NCI-H128 (cell line): Measurements from ENCODE around the gene GRIK2.

Experiments used
- DNase-seq: peaks from one replicate; lab custom pipeline; 2025; ENCODE audit not compliant: unreplicated experiment; lab: John Stamatoyannopoulos, UW

The GRIK2 gene

DNA sequence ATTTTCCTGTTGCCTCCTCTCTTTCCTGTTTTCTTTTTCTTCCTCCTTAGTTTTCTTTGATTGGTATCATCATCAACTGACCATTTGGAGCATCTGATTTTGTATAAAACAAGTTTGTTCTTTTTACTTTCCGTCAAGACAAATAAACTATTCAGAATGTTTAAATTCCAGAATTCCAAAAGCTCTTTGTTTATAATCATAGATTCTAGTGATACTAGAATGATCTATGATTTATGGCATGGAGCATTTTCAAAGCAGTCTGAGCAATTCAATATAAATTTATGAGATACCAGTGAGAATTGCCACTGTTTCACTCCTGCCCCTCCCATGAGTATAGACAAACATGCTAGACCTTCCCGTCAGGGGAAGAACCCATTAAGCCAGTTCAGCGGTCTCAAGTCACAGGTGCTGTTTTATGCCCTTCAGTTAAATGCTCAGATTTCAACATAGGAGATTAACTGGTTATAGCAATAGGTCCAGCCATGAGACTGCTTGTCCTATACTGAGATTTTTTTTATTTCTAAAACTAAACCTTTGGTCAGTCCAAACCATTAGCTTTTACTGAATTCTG lies 60.7 kb downstream of the GRIK2 start:
- DNase-seq = no peak

DNA sequence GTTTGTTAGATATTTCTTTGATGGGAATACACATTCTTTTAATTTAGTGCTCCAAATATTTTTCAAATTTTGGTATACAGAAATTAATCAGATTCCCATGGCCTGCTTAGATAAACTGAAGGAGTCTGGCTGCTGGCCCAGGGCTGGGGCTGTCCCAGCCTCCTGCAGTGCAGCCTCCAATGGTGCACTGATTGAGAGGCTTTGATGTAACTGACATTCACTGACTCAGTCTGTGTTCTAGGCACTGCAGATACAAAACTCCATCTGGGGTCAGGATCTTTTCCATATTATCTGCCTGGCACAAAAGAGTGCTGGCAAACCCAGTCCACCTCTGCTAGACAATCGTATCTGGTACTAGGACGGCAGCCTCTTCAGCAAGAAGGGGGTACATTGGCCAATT lies 64.8 kb downstream of the GRIK2 start:
- DNase-seq = no peak

DNA sequence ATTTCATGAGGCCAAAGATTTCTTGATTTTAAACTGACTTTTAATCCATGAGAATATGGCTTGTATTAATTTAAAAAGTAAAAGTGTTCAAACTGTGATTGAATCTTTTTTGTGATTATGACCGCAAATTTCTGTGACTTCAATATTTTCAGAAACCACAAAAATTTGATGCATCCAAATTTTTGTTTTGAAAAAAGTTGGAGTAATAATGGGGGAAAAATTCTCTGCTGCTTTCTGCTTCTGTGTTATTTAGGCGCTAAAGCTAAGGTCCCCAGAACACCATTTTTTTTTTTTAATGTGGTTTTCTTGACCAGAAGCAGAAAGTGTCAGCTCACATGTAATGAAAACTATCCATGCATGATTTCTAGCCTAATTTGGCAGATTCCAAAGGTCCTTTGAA lies 65.3 kb downstream of the GRIK2 start:
- DNase-seq = no peak

DNA sequence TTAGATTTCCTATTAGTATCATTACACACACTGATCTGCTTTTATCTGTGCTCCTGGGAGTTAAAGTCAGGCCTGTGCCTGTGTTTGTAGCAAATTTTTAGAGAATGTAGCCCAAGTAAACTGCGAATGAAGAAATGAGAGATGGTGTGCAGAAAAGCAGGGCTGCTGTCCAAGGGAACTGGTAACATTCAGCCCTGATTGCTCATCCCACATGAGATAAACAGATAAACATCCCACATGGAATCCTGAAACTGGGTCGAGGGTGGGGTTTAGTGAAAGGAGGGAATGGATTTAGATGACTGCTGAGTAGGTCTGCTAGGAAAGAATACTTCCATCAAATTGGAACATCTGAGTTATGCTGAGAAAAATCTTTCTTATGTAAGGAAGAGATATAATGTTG lies 69.1 kb downstream of the GRIK2 start:
- DNase-seq = no peak

DNA sequence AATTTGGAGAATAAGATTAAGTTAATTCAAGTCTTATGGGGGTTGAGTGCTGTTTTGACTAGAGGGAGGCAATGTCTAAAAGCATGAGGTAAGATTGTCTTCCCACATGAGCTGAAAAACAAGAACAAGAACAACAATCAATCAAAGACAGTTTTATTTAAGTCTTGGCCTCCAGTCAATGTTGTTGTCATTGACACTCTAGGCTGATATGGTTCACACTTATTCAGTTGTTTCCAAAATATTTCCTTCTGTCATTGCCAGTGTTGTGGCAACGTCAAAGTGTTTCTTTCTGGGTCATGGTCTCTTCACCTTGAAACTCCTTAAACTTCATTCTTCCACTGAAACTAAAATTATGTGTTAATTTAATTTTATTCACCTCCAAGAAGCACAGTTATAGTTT lies 72.4 kb downstream of the GRIK2 start:
- no peak for DNase-seq

DNA sequence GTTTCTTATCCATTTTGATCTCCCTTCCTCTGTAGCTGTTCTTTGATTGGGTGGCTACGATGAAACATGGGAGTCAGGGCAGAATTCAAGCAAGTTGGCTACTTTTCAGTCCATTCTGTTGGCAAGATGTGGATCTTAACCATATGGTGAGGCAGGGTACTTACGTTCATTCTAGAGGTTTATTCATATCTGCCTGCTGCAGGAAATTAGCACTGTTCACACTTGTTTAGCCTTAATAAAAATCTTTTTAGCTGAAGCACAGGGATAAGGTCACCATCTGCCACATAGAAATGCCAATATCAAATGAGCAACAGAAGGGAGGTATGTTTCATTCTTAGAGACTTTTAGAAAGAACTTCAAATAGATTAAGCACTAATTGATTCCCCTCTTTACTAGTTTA lies 83.9 kb downstream of the GRIK2 start:
- no peak for DNase-seq

DNA sequence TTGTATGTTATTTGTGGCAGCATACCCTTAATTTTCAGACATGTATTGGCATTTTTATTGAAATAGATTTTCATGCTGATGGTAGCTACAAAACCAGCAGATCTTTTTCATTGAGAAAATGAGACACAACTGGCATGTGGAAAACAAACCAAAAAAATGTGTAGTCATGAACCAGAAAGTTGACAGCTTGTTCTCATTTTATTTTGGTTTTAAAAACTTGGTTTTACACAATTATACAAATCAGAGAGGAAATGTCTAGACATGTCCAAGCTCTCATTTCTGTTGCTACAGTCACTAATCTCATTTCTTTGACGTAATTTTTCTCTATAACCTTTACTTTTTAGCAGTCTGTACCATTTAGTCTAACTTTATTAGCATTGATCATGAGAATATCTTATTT lies 85.4 kb downstream of the GRIK2 start:
- no peak for DNase-seq

DNA sequence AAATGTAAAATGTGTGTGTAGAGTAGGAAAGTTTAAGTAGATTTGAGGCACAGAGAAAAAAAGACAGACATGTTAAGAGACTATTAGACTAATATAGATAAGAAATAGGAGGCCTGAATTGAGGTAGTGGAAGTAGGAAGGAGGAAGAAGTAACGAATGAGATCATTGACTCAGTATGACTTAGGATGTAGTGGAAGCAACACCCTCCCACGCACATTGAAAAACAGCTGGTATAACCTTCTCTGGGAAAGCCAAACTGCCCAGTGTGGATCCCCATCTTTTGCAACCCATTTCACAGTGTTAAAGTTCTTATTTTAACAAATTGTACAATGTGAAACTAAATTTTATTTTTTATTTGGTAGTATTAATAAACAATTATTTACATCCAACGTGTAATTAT lies 89.1 kb downstream of the GRIK2 start:
- DNase-seq = no peak

DNA sequence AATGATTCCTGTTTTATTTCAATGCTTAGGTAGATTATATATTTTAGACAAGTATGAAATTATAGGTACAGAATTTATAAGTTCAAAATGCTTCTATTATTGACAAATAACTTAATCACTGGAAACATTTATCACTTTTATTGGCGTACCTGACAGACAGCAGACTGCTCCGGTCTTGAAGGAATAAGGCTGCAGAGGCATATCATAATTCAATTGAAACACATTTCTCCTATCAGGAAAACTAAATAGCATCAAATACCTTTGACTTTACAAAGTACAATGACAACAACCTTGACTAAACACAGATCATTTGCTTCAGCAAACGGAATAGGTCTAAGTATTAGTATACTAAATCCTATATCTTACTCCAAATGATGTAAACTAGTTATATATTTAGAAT lies 91.3 kb downstream of the GRIK2 start:
- DNase-seq = no peak

DNA sequence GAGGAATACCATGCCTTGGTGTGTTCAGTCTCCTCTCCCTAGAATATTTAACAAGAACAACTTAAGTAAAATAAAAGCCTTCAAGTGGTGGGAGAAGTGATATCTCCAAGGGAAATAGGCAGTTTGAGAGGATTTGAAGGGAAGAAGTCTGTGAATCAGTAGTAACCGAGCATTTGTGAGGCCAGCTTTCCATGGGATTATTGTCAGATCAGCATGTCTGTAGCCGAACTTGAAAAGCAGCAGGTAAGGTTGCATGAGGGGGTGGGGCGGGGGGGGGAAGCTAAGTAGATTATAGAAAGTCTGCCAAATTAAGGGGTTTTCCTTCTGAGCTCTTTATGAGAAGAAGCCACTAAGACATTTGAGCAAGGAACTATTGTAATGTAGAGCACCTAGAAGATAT lies 92.6 kb downstream of the GRIK2 start:
- DNase-seq = no peak

DNA sequence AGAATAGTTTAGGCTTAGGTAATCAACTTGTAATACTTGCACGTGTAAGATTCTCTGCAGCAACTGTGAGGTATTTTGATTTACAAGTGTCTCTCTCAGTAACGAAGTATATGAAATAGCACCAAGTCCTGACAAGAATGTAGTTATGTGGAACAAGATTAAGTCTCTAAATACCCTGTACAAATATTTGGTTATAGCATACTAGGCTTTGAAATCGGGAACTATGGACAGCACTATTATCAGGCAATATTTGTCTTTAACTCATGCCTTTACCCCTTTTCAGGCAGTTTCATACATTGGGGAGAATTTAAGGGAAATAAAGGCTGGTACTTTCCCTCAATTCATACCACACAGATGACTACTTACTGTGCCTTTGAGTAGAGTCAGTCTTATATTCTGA lies 93.2 kb downstream of the GRIK2 start:
- DNase-seq = no peak

DNA sequence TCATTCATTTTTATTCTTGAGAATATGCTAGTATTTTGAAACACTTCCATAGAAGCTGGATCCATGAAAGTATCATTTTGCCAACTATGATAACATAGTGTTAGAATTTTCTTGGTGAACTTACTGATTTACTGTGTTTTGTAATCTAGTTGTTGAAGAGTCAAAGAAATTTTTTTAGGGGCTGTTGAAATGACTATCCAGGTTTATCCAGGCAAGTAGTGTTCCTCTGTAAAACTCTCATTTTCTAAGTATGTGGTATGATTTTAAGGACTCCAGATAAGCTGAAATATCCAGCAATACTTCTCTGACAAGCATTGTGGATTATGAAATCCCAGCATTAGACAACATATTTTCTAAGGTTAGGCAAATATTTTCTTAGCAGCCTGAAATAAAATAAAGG lies 95.9 kb downstream of the GRIK2 start:
- no peak for DNase-seq

DNA sequence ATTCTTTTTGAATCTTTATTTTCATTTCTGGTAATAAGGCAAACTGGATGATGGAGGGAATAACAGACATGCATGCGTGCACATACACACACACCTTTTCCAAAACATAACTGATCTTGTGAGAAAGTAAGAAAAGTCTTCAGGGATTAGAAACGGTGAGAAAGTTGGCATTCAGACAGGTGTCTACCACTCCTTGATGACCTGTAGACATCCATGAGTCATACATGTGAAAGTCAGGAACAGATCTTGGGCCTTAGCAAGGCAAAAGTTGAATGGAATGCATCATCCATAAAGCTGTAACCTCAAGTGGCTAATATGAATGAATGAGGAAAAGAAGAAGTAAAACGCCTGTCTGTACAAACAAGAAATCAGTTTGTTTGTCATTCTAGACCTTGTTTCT lies 97.3 kb downstream of the GRIK2 start:
- no peak for DNase-seq

DNA sequence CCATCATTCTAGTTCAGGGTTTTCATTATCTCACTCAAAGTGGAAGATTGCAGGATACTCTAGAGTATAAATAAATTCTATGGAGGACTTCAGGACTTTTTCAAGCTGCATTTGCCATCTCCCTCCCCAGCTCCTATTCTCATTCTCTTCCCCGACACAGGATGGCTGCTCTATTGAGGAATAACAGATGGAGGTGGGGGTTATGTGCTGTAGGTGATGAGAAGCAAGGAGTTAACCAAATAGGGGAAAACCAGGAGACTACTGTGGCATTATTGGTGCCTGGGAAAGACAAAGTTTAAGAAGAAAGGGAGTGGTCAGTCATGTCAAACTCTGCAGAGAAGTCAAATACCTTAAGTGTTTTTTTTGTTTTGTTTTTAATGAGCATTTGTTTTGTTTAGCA lies 109.3 kb downstream of the GRIK2 start:
- no peak for DNase-seq

DNA sequence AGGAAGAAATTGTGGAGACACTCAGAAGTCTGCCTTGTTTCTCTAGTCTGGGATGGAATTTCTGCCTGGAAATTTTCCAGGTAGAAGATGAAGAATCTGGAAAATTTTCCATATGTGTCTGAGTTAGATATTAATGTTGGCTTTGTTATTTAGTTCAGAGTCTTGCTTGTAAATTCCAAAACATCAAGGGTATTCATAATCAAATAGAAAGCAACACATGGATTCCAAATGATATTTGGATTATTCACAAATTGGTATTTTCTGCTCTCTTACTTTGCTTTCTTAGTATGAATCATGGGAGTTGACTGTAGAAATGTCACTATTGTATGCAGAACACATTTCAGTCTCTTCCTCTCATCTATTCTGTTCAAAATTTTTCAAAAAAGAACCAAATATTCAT lies 116.0 kb downstream of the GRIK2 start:
- no peak for DNase-seq

DNA sequence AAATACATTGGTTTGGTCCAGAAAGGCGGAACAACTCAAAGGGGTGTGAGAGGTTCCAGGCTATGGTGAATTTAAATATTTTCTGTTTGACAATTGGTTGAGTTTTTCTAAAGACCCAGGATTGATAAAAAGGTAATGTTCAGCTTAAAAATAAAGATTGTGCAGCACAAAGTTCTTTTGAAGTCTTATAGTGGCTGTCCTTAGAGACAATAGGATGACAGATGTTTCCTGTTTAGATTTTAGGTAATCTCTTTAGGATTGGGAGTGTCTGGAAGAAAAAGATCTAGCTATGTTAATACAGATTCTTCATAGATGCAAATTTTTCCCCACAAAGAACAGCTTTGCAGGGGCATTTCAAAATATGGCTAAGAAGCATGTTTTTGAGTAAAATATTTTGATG lies 119.7 kb downstream of the GRIK2 start:
- DNase-seq = no peak

DNA sequence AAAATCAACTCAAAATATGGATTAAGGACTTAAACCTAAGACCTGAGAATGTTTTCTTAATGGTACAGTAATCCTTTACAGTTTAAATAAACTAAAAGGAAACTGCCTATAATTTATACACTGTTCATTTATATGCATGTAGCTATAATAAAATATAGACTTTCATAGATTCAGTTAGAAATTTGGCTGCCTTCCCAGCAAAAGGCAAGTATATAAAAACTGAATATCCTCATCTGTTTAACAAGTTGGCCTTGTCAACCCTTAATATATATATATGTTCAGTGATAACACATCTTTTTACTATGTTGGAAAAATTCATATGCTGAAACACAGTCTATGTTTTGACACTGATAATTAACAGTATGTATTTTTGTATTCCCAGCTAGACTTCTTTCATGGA lies 123.1 kb downstream of the GRIK2 start:
- DNase-seq = no peak

DNA sequence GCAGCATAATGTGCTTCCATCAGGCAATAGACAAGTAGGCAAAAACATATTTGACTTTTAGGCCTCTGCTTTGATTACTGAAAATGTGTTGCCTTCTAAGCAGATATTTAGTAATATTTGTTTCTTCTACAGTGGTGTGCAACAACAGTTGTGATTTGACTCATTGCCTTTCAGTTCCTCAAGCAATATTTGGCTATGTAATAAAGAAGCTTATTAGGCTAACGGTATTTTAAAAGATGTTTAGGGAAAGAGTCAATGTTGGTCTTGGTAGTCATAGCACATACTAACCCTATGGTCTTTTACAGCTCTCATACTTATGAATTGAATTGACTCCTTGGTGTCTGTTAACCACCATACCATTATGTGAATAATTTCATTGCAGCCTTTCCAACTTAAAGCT lies 124.1 kb downstream of the GRIK2 start:
- no peak for DNase-seq

DNA sequence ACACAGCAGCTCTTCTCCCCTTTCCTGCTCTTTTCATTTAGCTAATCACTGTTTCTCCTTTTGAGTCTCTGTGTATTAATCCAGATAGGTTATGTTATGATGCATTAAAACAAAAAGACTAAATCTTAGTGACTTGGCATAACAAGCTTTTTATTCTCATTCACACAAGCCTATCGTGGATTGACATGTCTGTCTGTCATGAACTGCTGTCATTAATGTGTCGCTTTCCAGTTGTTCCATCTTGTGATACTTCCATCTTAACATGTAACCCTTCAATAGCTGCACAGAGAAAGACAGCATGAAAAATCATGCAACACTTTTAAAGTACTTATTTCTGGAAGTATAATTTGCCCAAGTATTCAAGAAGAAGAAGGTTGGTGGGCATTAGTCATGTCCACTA lies 128.7 kb downstream of the GRIK2 start:
- no peak for DNase-seq

DNA sequence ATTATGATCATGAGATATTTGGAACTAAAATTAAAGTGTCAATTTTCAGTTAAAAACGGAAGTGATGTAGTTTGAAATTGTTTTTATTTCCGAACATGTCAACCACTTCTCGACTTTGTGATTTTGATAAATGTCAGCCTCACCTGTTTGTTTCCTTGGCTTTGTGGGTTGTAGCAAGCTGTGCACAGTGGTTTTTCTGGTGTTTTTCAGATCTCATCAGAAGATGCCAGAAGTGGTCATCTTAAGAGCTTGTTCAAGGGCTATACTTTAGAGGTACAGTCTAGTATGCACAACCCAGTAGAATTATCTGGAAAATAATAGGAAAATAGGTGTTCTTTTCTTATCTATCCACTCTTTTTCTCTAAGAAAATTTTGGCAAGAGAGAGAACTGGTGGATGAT lies 134.0 kb downstream of the GRIK2 start:
- DNase-seq = no peak

DNA sequence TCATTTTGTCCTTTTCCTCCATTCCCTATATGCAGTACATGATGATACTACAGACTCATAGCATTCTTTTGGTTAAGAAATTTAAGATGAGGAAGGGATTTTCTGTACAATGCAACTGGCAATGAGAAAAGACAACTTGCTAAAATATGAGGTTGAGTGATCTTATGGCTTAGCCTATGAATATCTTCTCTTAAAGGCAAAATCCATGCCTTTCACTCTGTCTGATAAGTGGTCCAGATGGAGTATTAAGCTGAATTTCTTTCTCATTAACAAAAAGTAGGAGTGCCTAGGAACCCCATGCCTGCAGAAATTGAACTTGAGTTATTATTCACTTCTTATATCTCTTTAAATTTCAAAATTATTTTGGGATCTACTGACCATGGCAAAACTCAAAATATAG lies 135.3 kb downstream of the GRIK2 start:
- no peak for DNase-seq

DNA sequence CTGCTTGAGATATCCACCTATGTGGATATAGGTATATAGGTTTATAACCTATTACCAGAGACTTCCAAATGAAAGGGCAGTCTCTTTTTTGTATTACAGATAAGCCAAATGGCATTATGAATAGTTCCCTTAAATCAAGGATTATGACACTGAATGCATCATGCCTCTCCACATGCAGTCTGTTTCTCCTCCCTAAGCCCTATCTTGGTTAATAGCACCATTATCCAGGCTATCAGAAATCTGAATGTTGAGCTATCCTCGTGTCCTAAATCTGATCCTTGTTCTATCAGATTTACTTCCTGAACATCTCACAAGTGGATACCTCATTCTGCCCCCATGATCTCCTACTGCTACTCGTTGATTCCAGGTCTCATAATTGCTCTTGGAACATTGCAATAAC lies 138.0 kb downstream of the GRIK2 start:
- no peak for DNase-seq

DNA sequence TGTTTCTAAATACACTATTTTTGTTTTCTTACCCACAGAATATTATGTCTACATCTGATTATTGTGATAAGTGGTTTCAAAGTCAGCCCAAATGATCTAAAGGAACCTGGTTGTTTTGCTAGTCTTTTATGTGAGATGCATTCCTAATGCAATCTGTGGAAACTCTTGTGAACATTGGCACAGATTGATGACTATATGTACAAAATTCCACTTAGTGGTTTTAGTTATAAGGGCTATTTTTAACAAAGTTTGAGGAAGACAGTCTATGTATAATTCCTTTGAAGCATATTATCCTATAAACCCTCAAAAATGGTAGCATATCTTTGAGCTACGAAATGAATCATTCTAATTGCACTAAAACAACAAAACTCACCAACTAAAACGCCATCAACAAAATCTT lies 140.9 kb downstream of the GRIK2 start:
- DNase-seq = no peak

DNA sequence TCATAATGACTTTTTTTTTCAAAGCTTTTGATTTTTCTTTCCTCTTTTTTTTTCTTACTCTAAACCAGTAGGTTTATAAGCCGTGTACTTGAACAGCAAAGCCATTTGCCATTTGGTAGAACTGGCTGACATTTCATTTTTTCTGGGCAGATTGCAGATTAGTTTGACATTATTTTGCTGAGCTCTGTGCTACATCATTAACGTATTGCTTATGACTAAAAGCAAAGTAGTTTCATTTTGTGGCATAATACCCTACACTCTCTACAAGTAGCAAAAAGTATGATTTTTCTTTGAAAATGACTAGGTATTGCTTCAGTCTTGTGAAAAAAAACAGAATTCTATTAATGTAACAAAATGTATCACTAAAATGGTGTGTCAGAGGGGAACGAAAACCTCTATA lies 141.3 kb downstream of the GRIK2 start:
- DNase-seq = no peak
